C4-2B (cell line): ENCODE results near the gene BOD1L1.

Source experiments
- CTCF ChIP-seq: fragments of 450-650 bp; conservative IDR thresholded peaks from 2 replicates; pipeline ENCODE4 v1.5.1; 2017; ENCODE audit warnings: mild to moderate bottlenecking
- ZFX ChIP-seq: fragments of 450-650 bp; IDR thresholded peaks from 2 replicates; pipeline ENCODE4 v1.6.1; 2017

- TF ChIP-seq CTCF (no peak), ZFX (no peak)
Observed at GRCh38 chr4:13539047-13539618, 88.4 kb downstream of the BOD1L1 start.
